ENCODE measurements around the gene SYNCRIP.
A peak's percentile ranks its signal among the peaks of the same experiment; 100 is the strongest.
"Not testable (repeated sequence)": the region's sequence is repeated elsewhere in the genome, so short reads cannot be mapped to it uniquely, and the experiment has no call there.

The SYNCRIP gene

DNA sequence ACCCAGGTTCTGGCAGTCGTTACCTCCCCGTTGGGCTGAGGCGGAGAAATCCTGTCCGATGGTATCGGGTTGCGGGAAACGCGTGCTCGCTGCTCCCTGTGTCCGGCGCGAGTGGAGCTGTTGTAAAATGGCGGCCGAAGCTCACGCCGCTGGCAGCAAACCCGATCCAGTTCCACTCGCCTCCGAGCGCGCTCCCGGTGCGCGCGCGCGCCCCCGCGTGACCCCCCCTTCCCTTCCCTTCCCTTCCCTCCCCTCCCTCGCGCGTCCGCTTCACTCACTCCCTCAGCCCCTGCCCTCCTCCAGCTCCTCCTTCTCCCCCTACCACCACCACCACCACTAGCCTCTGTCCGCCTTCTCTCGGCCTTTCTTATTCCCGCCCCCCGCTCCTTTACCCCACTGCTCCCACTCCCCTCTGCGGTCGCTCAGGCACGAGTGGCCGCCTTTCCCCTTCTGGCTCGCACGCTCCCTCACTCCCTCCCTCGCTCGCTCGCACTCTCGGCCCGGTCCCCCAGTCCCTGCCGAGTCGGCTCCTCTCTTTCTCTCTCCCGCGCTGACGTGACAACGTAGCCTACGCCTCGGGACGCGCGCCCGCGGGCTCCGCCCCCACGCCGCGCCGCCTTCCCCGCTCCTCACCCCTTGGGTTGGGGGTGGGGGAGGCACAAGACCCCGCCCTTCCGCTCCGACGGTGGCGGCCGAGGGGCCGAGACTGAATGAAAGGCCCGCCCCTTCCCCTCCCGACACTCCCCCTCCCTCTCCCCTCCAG lies at the start of gene SYNCRIP:
Gene SYNCRIP (minus strand): TSS at position 113 of the 763 bp plus-strand sequence. CDS start 1,447 bp downstream, outside the sequence.
- DNase-seq: peak; percentile 98

DNA sequence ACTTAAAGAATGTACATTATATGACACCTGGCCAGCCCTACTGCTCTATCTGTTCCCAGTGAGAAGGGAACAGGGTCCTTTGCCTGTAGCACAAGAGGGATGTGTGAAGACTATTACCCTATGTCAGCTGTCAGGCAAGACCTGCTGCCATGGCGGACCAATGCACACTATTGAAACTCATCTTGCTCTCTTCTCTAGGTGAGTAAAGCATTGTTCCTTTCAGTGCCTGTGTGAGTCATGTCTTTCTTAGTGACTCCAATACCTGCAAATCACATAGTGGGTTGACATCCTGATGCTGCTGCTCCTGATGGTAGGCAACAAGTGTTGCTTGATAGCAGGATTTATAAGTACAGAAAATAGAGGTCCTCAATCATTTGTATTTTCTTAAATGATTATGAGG lies 48.8 kb upstream of the SYNCRIP start:
- no peak for DNase-seq

- DNase-seq: no peak
Observed at GRCh38 chr6:85690071-85690470, 47.4 kb upstream of the SYNCRIP start.

DNA sequence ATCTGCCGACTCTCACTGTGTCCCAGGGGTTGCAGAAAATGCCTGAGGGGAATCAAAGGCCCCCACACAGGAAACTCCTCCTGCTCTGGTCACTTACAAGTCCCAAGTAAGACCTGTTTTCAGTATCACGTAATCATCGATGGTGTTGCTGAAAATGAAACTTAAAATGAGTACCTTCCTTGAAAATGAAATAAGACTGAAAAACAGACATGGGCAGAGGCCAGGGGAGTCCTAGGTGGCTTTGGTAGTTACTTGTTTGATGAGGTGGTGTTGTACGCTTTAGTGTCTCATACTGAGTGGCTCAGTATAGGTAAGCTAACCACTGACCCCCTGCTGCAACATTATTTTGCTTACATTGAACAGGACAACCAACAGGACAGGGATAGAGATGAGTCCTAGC lies 43.0 kb upstream of the SYNCRIP start:
- DNase-seq: no peak

GRCh38 chr6:85684809-85685171 lies 42.1 kb upstream of the SYNCRIP start:
- no peak for DNase-seq

- DNase-seq: no peak
Observed at GRCh38 chr6:85684133-85684808, 41.6 kb upstream of the SYNCRIP start.

DNA sequence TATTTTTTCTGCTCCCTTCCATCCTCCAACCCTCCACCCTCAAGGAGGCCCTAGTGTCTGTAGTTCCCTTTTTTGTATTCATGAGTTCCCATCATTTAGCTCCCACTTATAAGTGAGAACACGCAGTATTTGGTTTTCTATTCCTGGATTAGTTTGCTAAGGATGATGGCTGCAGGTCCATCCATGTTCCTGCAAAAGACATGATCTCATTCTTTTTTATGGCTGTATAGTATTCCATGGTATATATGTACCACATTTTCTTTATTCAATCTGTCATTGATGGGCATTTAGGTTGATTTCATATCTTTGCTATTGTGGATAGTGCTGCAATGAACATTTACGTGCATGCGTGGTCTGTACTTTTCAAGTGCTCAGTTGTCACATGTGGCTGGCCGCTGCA lies 39.2 kb upstream of the SYNCRIP start:
- not testable (repeated sequence) for DNase-seq

GRCh38 chr6:85680388-85680787 lies 37.7 kb upstream of the SYNCRIP start:
- DNase-seq: no peak

GRCh38 chr6:85679445-85680123 lies 36.9 kb upstream of the SYNCRIP start:
- no peak for DNase-seq

DNA sequence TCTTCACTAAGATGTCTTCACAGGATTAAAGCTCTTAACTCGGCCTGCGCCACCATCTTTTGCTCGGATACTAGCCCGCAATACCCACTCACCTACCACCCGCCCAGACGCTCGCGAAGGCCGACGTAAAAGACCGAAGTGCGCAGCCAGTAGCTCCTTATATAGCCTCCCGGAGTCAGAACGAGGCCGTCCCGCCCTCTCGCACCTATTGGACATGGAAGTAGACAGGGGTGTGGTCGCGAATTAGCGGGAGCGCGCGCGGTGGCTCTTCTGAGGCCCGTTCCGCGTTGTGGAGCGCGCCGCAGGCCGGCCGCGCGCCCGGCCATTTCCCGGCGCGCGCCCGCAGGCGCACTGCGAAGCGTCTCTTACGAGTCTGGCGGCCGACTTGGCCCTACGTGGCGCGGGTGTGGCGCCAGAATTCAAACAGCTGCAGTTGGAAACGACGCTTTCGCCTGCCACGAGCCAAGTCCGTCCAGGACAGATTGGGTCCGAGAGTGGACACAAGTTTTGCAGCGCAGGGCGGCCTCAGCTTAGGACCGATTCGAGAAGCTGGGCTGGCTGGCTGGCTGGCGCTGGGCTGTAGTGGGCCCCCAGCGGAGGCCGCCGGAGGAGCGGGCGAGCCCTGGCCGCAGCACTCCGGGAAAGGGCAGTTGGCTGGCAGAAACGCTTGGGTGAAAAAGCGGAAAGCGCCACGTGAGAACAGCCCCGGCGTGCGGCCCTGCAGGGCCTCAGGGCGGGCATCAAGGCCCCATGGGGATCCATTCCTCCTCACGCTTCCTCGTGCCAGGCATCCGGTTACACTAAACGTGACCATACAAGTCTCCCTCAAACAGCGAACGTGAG lies 36.1 kb upstream of the SYNCRIP start:
- DNase-seq: peak; percentile 98

DNA sequence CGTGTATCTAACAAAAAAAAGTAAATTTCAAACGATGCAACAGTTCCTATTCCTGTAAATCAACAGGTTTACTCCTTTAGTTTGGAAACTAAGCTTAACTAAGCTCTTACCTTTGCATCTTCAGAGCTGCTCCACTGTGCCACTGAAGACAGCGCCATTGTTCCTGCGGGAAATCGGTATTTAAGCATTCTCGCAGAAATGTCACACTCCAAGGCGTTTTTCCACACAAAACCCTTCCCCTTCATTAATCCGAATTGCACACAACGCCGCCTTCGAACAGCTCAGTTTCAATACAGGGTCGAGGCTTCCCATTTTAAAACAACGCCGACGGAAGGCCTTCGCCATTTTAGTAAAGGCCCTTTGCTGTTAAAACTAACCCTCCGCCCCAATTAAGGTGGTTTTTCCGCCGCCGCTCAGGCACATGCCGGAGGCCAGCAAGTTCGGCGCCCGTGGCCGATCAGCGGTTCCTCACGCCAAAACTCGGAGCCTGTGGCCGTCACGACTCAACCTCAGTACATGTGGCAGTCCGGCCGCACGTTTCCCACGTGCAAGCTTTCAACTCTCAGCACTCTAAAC lies 35.4 kb upstream of the SYNCRIP start:
- no peak for DNase-seq

DNA sequence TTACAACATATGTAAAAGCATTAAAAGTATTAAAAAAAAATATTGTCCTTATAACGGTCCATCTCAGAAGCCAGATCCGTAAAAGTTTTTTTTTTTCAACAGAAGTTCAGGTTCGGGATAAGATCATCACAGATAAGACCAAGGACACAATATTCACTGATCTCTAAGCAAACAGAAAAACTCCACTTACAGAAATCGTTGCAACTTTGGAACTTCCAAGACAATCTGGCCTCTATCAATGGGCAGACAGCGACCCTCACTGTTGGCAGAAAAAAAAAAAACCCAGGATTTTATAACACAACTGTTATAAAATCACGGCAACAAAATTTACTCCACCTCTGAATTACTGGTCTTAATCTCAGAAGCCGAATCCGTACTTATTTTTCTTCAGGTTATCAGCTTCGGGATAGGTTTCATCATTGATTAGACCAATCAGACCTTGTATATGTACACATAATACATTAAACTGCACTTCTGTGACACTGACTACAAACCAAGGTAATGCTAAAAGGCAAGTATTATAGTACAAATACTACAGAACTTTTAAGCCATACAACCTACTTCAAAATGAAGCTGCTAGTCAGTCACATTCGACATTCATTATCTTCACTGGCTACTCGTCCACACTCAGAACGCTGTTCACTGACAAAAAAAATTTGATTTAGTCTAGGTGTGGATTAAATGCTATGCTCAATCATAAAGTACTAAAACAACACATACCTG lies 34.7 kb upstream of the SYNCRIP start:
- no peak for DNase-seq

GRCh38 chr6:85676086-85676729 lies 33.5 kb upstream of the SYNCRIP start:
- no peak for DNase-seq

DNA sequence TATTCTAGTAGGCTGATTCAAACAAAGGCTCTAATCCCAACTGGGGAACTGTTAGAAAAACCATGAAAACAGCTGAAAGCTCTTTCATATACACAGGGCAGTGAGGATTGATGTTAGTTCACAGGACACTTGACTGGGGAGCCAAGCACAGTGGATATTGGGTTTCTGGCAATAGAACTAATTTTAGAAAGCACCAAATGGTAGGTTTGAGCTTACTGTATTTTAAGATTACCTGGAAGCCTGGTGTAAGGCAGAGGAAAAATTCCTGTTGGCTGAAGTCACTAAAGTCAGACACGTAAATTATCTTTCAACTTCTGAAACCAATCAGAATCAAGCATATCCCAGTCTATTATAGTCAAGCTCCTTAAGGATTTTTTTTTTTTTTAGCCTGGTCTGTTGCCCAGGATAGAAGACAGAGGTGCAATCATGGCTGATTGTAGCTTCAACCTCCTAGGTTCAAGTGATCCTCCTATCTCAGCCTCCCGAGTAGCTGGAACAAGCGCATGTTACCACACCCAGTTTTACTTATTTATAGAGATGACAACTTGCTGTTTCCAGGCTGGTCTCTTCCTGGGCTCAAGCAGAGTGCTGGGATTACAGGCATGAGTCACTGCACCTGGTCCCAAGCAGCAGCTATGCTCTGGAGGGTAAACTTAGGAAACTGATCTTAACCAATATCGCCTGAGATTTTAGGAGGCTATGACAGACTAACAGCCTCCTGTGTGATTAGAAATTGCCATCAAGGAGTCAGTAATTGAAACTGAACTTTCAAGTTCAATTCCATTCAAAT lies 32.5 kb upstream of the SYNCRIP start:
- no peak for DNase-seq

GRCh38 chr6:85674604-85675003 lies 31.9 kb upstream of the SYNCRIP start:
- no peak for DNase-seq

DNA sequence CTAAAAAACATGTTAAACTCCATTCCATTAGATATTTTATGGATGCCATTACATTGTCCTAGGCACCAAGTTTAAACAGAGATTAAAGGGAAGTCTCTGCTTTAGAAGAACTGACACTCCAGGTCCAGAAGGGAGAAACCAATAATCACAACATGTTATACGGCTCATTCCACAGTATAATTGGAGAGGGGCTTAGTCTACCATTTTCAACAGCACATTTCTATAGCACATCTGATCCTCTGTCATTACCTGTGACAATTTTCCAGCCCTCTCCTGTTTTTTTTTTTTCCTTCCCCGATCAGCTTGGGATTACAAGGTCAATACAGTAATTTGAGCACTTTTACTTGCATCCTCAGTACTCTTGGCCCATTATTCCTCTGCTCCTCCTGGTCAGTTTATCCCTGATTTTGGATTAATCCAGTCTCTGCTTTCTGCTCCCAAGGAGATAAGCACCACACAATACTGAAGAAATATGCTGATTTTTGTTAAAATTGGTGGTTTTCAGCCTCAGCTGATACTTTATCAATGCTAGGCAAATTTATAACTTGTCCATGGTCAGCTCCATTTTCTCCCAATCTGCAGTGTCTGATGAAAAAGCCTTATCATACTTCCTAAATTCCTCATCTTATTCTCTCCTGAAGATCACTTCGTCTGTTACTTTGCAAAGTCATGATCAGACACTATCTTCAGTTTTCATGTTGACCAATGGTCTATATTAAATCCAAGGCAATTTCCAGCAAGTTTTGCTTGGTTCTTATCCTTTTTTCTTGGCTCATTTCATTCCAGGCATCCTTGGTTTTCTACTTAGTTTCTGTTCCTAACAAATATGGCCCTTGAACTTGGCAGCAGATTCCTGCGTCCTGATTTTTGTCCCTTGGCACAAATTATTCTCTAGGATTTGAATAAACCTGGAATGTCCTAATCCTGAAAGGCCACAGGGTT lies 30.8 kb upstream of the SYNCRIP start:
- no peak for DNase-seq

DNA sequence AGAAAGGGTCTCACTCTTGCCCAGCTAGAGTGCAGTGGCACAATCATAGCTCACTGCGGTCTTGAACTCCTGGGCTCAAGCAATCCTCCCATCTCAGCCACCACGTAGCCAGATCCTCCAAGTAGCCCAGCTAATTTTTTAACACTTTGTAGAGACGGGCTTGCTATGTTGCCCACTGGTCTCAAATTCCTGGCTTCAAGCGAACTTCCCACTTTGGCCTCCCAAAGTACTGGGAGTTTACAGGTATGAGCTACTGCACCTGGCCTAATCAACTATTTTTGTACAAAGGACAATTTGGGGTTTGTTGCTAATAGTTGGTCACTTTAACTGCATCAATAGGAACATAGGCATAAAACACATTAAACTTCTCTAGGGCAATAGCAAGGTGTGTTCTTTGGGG lies 29.9 kb upstream of the SYNCRIP start:
- no peak for DNase-seq

GRCh38 chr6:85672050-85672449 lies 29.4 kb upstream of the SYNCRIP start:
- no peak for DNase-seq

- no peak for DNase-seq
Observed at GRCh38 chr6:85670573-85670972, 27.9 kb upstream of the SYNCRIP start.
